GM06990 (cell line): ENCODE measurements around the gene DNAJB6.

Experiments
- DNase-seq: peaks from one replicate; pipeline ENCODE4 v3.0.0-alpha.2; 2011; ENCODE audit not compliant: insufficient read length; ENCODE audit errors: extremely low read depth
- H3K27me3 ChIP-seq: replicated peaks from 2 replicates; pipeline ENCODE4 v1.6.0; 2011; ENCODE audit warnings: low read length; ENCODE audit not compliant: control insufficient read depth, insufficient read depth
- H3K36me3 ChIP-seq: 2 replicates; pipeline ENCODE4 v1.5.1; 2011; ENCODE audit warnings: low read length; ENCODE audit not compliant: control insufficient read depth, insufficient read depth
- H3K4me3 ChIP-seq: replicated peaks from 2 replicates; pipeline ENCODE4 v1.5.1; 2011; ENCODE audit warnings: low read depth, mild to moderate bottlenecking, control low read depth, low read length
- TF ChIP-seq, protein P1 (sequence below): IDR thresholded peaks from 2 replicates; pipeline ENCODE4 v1.5.1; 2011; ENCODE audit warnings: low read length, control low read depth, mild to moderate bottlenecking, inconsistent platforms; ENCODE audit not compliant: insufficient read depth, poor library complexity, severe bottlenecking

DNAJB6 gene

DNA sequence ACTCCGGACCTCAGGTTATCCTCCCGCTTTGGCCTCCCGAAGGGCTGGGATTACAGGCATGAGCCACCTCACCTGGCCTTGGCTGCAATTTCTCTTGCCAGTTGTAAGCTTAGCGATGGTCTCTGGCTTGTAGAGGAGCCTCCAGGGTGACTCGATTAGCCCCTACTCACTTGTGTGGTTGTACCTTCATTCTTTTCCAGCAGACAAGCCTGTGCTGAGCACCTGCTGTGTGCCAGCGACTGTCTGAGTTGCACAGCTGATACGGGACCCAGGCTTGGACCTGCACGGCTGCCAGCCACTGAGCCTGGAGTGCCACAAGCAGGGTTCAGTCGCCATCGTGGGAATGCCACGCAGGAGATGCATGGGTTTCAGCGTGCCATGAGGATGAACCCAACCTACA, 42.0 kb upstream of the DNAJB6 start:
- TF ChIP-seq, protein P1, sequence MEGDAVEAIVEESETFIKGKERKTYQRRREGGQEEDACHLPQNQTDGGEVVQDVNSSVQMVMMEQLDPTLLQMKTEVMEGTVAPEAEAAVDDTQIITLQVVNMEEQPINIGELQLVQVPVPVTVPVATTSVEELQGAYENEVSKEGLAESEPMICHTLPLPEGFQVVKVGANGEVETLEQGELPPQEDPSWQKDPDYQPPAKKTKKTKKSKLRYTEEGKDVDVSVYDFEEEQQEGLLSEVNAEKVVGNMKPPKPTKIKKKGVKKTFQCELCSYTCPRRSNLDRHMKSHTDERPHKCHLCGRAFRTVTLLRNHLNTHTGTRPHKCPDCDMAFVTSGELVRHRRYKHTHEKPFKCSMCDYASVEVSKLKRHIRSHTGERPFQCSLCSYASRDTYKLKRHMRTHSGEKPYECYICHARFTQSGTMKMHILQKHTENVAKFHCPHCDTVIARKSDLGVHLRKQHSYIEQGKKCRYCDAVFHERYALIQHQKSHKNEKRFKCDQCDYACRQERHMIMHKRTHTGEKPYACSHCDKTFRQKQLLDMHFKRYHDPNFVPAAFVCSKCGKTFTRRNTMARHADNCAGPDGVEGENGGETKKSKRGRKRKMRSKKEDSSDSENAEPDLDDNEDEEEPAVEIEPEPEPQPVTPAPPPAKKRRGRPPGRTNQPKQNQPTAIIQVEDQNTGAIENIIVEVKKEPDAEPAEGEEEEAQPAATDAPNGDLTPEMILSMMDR, result no peak
- no peaks in the 10 kb centered on the region for H3K36me3 ChIP-seq
- H3K27me3 ChIP-seq, result no peaks in the 10 kb centered on the region; the same call in 1 of the 2 replicates
- no peak for DNase-seq
- no peak overlapping the region for H3K4me3 ChIP-seq

DNA sequence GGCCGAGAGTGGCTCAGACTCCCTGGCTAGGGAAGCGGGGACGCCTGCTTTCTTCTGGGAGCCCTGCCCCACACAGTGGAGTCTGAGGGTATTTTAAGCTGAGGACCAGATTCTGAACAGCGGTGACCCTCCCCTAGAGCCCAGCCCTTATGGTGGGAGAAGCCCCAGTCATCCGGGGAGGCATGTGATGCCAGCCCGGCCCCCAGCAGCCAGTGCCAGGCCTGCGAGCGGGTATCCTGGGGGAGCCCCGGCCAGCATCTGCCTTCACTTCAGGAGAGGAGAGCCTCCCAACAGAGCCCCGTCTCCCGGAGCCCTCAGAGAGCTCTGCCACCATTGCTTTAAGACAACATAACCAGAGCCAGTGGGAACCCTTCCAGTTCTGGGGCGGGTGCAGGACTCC, 41.5 kb upstream of the DNAJB6 start:
- no peak overlapping the region for H3K4me3 ChIP-seq
- no peak for DNase-seq
- TF ChIP-seq, protein P1, result no peak
- H3K36me3 ChIP-seq, result no peaks in the 10 kb centered on the region
- no peaks in the 10 kb centered on the region; the same call in 1 of the 2 replicates for H3K27me3 ChIP-seq

DNA sequence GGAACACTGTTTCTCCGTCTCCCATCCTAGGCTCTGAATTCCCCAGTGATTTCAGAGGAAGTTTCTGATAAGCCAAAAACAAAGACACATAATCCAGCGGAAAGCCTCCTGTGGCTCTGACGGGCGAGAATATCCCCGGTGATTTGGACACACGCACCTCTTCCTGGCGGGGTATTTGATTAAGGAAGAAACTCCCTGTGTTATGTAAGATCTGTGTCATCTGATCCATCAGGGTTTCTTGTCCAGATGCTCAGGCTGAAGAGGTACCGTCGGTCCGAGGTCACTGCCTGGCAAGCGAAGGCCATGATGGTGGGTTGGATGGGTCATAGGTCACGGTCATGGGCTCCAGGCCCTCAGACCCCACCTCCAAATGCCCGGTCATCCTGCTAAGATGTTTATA, 39.6 kb upstream of the DNAJB6 start:
- Histone ChIP-seq H3K27me3 (no peaks in the 10 kb centered on the region), H3K4me3 (no peak overlapping the region), H3K36me3 (no peaks in the 10 kb centered on the region; the same call in 1 of the 2 replicates)
- TF ChIP-seq, protein P1, result no peak
- DNase-seq, result no peak

DNA sequence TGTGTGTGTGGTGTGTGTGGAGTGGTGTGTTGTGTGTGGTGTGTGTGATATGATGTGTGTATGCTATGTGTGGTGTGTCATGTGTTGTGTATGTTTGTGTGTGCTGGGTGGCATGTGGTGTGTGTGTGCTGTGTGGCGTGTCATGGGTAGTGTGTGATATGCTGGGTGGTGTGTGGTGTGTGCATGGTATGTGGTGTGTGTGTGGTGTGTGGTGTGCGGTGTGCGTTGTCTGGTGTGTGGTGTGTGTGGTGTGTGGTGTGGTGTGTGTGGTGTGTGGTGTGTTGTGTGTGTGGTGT, 37.5 kb upstream of the DNAJB6 start:
- TF ChIP-seq, protein P1, result no peak
- DNase-seq, result no peak
- H3K4me3 ChIP-seq, result no peak overlapping the region
- no peaks in the 10 kb centered on the region for H3K27me3 ChIP-seq
- H3K36me3 ChIP-seq, result no peaks in the 10 kb centered on the region; the same call in 1 of the 2 replicates

DNA sequence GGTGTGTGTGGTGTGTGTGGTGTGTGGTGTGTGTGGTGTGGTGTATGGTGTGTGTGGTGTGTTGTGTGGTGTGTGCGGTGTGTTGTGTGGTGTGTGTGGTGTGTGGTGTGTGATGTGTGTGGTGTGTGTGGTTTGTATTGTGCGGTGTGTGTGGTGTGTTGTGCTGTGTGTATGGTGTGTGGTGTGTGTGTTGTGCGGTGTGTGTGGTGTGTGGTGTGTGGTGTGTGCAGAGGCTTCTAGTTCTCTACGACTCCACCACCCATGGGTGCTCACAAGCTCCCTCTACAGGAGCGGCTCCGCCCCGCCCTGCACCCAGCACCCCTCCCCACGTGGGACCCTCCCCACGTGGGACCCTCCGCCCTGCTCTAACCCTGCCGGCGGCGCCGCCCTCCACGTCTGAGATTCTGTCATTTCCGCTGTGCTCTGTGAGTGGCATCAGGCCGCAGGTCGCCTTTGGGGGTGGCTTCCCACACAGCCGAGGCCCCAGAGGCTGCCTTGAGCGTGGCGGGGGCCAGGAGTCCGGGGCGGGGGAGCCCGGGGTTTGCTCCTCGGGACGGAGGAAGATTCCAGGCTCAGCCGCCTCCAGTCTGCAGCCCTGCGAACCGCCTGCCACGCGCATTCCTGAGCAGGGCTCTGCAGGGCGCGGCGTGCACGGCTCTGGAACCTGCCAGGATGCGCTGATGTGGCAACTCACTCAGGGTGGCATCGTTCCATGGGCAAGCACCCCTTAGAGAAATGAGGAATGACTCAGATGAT, 37.0 kb upstream of the DNAJB6 start:
- Histone ChIP-seq H3K36me3 (no peaks in the 10 kb centered on the region; the same call in 1 of the 2 replicates), H3K4me3 (no peak overlapping the region), H3K27me3 (no peaks in the 10 kb centered on the region)
- DNase-seq, result no peak
- TF ChIP-seq, protein P1, result peak; percentile 4
